HepG2 (cell line): ENCODE data around the gene ZBTB46. TPM values are rescaled to one million over a fixed set of nuclear protein-coding genes. Genes with fewer than 3 reads are reported as not detected.

ENCODE experiments used
- ASH2L ChIP-seq: fragments of 300-600, 200-600 bp; sonication (generic); IDR thresholded peaks from 2 replicates; pipeline ENCODE4 v1.7.0; 2017; ENCODE audit warnings: low read depth, mild to moderate bottlenecking, moderate library complexity, mixed read lengths, low read length; ENCODE audit not compliant: insufficient read length
- CHCHD3 ChIP-seq: sonication (generic); formaldehyde crosslinking; IDR thresholded peaks from 2 replicates; pipeline ENCODE4 v1.8.0; 2022; ENCODE audit warnings: mild to moderate bottlenecking, missing genetic modification reagents, moderate library complexity
- DPF2 ChIP-seq: sonication (generic); formaldehyde crosslinking; IDR thresholded peaks from 2 replicates; pipeline ENCODE4 v1.4.0; 2020; ENCODE audit warnings: mild to moderate bottlenecking, low read depth, missing genetic modification reagents, borderline replicate concordance
- HNF4G ChIP-seq, 2 experiments: sonication (generic) in 1 of 2; formaldehyde crosslinking in 1 of 2; IDR thresholded peaks; 2 replicates each; pipeline versions ENCODE4 v1.4.0 to v1.6.1; 2011 to 2020; ENCODE audit warnings: borderline replicate concordance in 2 of 2, low read depth in 2 of 2, mild to moderate bottlenecking in 2 of 2, low read length in 1 of 2, missing genetic modification reagents in 1 of 2, moderate library complexity in 1 of 2
- NCOA1 ChIP-seq: sonication (generic); formaldehyde crosslinking; IDR thresholded peaks from 2 replicates; pipeline ENCODE4 v1.9.0; 2021; ENCODE audit warnings: missing genetic modification reagents
- SOX5 ChIP-seq: IDR thresholded peaks from 2 replicates; pipeline ENCODE4 v1.6.1; 2016; ENCODE audit warnings: borderline replicate concordance
- SOX6 ChIP-seq, 2 experiments: fragments of 450-650 bp in 1 of 2; sonication (generic) in 1 of 2; formaldehyde crosslinking in 1 of 2; IDR thresholded peaks; 2 replicates each; pipeline versions ENCODE4 v1.4.0 to v1.6.1; 2017 to 2020; ENCODE audit warnings: antibody characterized with exemption in 1 of 2, mild to moderate bottlenecking in 1 of 2, missing genetic modification reagents in 1 of 2
- ZNF547 ChIP-seq: sonication (generic); formaldehyde crosslinking; IDR thresholded peaks from 2 replicates; pipeline ENCODE4 v1.5.1; 2020; ENCODE audit warnings: mild to moderate bottlenecking, missing genetic modification reagents
- polyA plus RNA-seq, 8 experiments: library from polyadenylated mRNA; depleted of rRNA in 3 of 8; stranded (reverse) in 7 of 8; unstranded in 1 of 8; fragments of >200 nt; fragmentation: Illumina TruSeq in 4 of 8; extraction: Trizol in 4 of 8; gene quantifications; 2 replicates each; pipeline versions ENCODE4 v1.2.1 to v1.2.3, GENCODE V29; 2011 to 2016; ENCODE audit warnings: low read depth in 4 of 8, missing spikeins in 1 of 8, mixed read lengths in 1 of 8; ENCODE audit not compliant: insufficient read depth in 1 of 8
- total RNA-seq, 5 experiments: library from RNA; depleted of rRNA; stranded (reverse); fragments of >200 nt; fragmentation: Illumina TruSeq; extraction: Trizol; gene quantifications; 2 replicates each; pipeline ENCODE4 v1.2.3, GENCODE V29; 2016; ENCODE audit warnings: low read depth in 1 of 5
- TF ChIP-seq, protein P1 (sequence below): IDR thresholded peaks from 2 replicates; pipeline ENCODE4 v1.6.1; 2012; ENCODE audit warnings: low read length, improper control_type of control experiment
- TF ChIP-seq, protein P2 (sequence below): sonication (generic); formaldehyde crosslinking; IDR thresholded peaks from 2 replicates; pipeline ENCODE4 v1.4.0; 2020; ENCODE audit warnings: missing genetic modification reagents
- TF ChIP-seq, protein P3 (sequence below): sonication (generic); formaldehyde crosslinking; conservative IDR thresholded peaks from 2 replicates; pipeline ENCODE4 v1.8.0; 2022; ENCODE audit warnings: low read depth, missing genetic modification reagents
- TF ChIP-seq, protein P4 (sequence below): sonication (generic); formaldehyde crosslinking; IDR thresholded peaks from 2 replicates; pipeline ENCODE4 v1.5.0; 2020; ENCODE audit warnings: mild to moderate bottlenecking, missing genetic modification reagents, borderline replicate concordance

ZBTB46 gene
- total and polyA plus RNA-seq, 2 of the 13 experiments (the other 11 are each of a cell fraction or from before 2014, with no cell fraction given), result 1.6 to 13.5 TPM

DNA sequence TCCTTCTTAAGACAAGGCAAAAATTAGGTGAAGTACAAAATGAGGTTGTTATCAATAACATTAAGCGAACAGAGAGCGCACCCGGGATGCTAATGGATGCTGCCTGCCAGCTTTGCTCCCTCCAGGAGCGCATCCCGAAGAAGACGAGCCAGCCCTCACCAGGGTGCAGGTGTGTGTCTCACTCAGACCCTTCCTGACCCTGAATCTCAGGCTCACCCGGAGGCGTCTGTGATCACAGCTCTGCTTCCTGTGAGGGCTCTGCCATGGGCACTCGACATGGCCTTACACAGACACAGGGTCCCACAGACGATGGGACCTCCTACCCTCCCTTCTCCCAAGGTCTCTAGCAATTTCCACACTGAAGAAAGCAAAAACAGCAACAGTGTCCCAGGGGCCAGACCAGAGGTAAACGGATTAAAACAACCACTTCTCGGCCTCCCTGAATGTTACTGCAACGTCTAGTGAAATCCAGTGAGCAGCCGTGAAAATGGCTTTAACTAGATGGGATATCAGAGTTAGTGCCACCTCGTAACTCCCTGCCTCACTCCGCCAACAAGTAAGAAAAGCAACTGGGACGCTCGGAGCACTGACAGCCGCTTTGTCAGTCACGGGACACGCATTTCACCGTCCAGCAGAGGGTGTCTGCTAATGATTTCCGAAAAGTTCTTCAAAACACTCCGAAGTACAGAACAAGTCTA, 11.7 kb downstream of the ZBTB46 start (continued):
- TF ChIP-seq, protein P1, sequence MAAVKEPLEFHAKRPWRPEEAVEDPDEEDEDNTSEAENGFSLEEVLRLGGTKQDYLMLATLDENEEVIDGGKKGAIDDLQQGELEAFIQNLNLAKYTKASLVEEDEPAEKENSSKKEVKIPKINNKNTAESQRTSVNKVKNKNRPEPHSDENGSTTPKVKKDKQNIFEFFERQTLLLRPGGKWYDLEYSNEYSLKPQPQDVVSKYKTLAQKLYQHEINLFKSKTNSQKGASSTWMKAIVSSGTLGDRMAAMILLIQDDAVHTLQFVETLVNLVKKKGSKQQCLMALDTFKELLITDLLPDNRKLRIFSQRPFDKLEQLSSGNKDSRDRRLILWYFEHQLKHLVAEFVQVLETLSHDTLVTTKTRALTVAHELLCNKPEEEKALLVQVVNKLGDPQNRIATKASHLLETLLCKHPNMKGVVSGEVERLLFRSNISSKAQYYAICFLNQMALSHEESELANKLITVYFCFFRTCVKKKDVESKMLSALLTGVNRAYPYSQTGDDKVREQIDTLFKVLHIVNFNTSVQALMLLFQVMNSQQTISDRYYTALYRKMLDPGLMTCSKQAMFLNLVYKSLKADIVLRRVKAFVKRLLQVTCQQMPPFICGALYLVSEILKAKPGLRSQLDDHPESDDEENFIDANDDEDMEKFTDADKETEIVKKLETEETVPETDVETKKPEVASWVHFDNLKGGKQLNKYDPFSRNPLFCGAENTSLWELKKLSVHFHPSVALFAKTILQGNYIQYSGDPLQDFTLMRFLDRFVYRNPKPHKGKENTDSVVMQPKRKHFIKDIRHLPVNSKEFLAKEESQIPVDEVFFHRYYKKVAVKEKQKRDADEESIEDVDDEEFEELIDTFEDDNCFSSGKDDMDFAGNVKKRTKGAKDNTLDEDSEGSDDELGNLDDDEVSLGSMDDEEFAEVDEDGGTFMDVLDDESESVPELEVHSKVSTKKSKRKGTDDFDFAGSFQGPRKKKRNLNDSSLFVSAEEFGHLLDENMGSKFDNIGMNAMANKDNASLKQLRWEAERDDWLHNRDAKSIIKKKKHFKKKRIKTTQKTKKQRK, result no peak
- TF ChIP-seq NCOA1 (CRISPR knock-in tag) (0 out of 2 replicates have a peak, but pooled peaks have one; percentile 8), SOX5 (CRISPR knock-in tag) (peak; percentile 23; the same call in 1 of the 2 replicates), CHCHD3 (CRISPR knock-in tag) (no peak), ZNF547 (CRISPR knock-in tag) (no peak), HNF4G (IDR thresholded peaks at IDR 0.05; ENCODE audit: borderline replicate concordance, low read depth, low read length) (no peak), HNF4G (CRISPR knock-in tag; IDR thresholded peaks at IDR 0.05; ENCODE audit: borderline replicate concordance, low read depth) (no peak), SOX6 (IDR thresholded peaks at IDR 0.05) (no peak), SOX6 (CRISPR knock-in tag; IDR thresholded peaks at IDR 0.05) (no peak), ASH2L (peak; percentile 19), DPF2 (CRISPR knock-in tag) (0 out of 2 replicates have a peak, but pooled peaks have one; percentile 9)
- TF ChIP-seq, protein P2, sequence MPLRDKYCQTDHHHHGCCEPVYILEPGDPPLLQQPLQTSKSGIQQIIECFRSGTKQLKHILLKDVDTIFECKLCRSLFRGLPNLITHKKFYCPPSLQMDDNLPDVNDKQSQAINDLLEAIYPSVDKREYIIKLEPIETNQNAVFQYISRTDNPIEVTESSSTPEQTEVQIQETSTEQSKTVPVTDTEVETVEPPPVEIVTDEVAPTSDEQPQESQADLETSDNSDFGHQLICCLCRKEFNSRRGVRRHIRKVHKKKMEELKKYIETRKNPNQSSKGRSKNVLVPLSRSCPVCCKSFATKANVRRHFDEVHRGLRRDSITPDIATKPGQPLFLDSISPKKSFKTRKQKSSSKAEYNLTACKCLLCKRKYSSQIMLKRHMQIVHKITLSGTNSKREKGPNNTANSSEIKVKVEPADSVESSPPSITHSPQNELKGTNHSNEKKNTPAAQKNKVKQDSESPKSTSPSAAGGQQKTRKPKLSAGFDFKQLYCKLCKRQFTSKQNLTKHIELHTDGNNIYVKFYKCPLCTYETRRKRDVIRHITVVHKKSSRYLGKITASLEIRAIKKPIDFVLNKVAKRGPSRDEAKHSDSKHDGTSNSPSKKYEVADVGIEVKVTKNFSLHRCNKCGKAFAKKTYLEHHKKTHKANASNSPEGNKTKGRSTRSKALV (CRISPR knock-in tag), result no peak
- TF ChIP-seq, protein P3, sequence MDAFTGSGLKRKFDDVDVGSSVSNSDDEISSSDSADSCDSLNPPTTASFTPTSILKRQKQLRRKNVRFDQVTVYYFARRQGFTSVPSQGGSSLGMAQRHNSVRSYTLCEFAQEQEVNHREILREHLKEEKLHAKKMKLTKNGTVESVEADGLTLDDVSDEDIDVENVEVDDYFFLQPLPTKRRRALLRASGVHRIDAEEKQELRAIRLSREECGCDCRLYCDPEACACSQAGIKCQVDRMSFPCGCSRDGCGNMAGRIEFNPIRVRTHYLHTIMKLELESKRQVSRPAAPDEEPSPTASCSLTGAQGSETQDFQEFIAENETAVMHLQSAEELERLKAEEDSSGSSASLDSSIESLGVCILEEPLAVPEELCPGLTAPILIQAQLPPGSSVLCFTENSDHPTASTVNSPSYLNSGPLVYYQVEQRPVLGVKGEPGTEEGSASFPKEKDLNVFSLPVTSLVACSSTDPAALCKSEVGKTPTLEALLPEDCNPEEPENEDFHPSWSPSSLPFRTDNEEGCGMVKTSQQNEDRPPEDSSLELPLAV (CRISPR knock-in tag), result no peak
- TF ChIP-seq, protein P4, sequence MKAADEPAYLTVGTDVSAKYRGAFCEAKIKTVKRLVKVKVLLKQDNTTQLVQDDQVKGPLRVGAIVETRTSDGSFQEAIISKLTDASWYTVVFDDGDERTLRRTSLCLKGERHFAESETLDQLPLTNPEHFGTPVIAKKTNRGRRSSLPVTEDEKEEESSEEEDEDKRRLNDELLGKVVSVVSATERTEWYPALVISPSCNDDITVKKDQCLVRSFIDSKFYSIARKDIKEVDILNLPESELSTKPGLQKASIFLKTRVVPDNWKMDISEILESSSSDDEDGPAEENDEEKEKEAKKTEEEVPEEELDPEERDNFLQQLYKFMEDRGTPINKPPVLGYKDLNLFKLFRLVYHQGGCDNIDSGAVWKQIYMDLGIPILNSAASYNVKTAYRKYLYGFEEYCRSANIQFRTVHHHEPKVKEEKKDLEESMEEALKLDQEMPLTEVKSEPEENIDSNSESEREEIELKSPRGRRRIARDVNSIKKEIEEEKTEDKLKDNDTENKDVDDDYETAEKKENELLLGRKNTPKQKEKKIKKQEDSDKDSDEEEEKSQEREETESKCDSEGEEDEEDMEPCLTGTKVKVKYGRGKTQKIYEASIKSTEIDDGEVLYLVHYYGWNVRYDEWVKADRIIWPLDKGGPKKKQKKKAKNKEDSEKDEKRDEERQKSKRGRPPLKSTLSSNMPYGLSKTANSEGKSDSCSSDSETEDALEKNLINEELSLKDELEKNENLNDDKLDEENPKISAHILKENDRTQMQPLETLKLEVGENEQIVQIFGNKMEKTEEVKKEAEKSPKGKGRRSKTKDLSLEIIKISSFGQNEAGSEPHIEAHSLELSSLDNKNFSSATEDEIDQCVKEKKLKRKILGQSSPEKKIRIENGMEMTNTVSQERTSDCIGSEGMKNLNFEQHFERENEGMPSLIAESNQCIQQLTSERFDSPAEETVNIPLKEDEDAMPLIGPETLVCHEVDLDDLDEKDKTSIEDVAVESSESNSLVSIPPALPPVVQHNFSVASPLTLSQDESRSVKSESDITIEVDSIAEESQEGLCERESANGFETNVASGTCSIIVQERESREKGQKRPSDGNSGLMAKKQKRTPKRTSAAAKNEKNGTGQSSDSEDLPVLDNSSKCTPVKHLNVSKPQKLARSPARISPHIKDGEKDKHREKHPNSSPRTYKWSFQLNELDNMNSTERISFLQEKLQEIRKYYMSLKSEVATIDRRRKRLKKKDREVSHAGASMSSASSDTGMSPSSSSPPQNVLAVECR, result peak; percentile 47
